Ovary (tissue), 9 donors: Measurements from ENCODE around the gene SEMA3E. TPM values are rescaled to one million over a fixed set of nuclear protein-coding genes. Genes with fewer than 3 reads are reported as not detected.

Experiments used
- DNase-seq, 5 donors: peaks; one replicate each; pipeline ENCODE4 v3.0.0-alpha.2; 2019 to 2020
- H3K27ac ChIP-seq, 2 donors: fragments of 200-600 bp; one replicate each; pipeline versions ENCODE4 v1.5.1 to v1.8.0; 2019 to 2022
- H3K27me3 ChIP-seq: fragments of 200-600 bp; one replicate; pipeline ENCODE4 v1.8.0; 2022
- H3K36me3 ChIP-seq: fragments of 200-600 bp; sonication (generic); one replicate; pipeline ENCODE4 v1.5.1; 2019
- H3K4me1 ChIP-seq: one replicate; pipeline ENCODE4 v1.8.1; 2013; ENCODE audit warnings: mild to moderate bottlenecking, moderate library complexity; ENCODE audit not compliant: insufficient read depth
- H3K4me3 ChIP-seq: fragments of 200-600 bp; sonication (generic); one replicate; pipeline ENCODE4 v1.5.1; 2017
- H3K9me3 ChIP-seq, 2 donors: fragments of 200-600 bp in 1 of 2; sonication (generic) in 1 of 2; one replicate each; pipeline versions ENCODE4 v1.5.1 to v1.8.1; 2013 to 2019; ENCODE audit warnings: mild to moderate bottlenecking in 1 of 2, moderate library complexity in 1 of 2
- EP300 ChIP-seq: sonication (generic); formaldehyde crosslinking; IDR thresholded peaks from one replicate; pipeline ENCODE4 v1.6.1; 2017; ENCODE audit warnings: antibody characterized with exemption
- POLR2A ChIP-seq: fragments of 450-650 bp; IDR thresholded peaks from one replicate; pipeline ENCODE4 v1.6.1; 2017; ENCODE audit warnings: antibody characterized with exemption, mild to moderate bottlenecking, moderate library complexity
- WGBS, 3 donors: extraction: QIAGEN DNeasy Blood & Tissue Kit in 1 of 3; methylation state at CpG; one replicate each; pipeline versions ENCODE4 v1.1.5 to v1.1.7; 2013 to 2017; 5-methylcytosine and 5-hydroxymethylcytosine counted together
- intact Hi-C, 4 donors: fragments of 100-400 bp; cut with DNase I; formaldehyde crosslinking; loops; one replicate each; pipeline versions ENCODE4 v1.11.0 to v1.15.1; 2022 to 2023
- polyA plus RNA-seq, 2 donors: library from polyadenylated mRNA; stranded (reverse); fragments of 200-250 nt in 1 of 2; fragments of 350-450 nt in 1 of 2; fragmentation: Illumina TruSeq in 1 of 2; extraction: RNeasy Lipid Tissue Mini Kit (QIAGEN cat#74804) in 1 of 2; gene quantifications; one replicate each; pipeline ENCODE4 v1.2.3, GENCODE V29; 2013 to 2014
- total RNA-seq, 7 donors: library from RNA; depleted of rRNA in 2 of 7; stranded (reverse); fragments of >200 nt in 2 of 7; fragmentation: NEBNext Ultra II Directional in 3 of 7; extraction: Animal tissue kit (Norgen Biotek cat#: 25700) in 3 of 7; gene quantifications; one replicate each; pipeline versions ENCODE4 v1.1.0 to v1.2.4, GENCODE V29; 2016 to 2023
- TF ChIP-seq, protein P1 (sequence below), 3 donors: fragments of 450-650 bp in 2 of 3; fragments of 200-600 bp in 1 of 3; IDR thresholded peaks; one replicate each; pipeline versions ENCODE4 v1.5.1 to v1.8.0; 2016 to 2022; ENCODE audit warnings: antibody characterized with exemption in 3 of 3, mild to moderate bottlenecking in 1 of 3
- donor health status: DM: no; HTN: no; CAD: no; lungs with moderate emphysema.
- donor health status: DM: no; HTN: no; CAD: no.
- donor health status: Bipolar disorder and iron deficiency.
- donor health status: DM: yes; HTN: yes; CAD: no.
- donor health status: DM: no; HTN: no; CAD: no.
- donor health status: DM: yes; HTN: yes; CAD: no.

SEMA3E gene
- total and polyA plus RNA-seq, 9 donors, result 0.10 to 2.2 (median 0.42) TPM; not detected in 2

DNA sequence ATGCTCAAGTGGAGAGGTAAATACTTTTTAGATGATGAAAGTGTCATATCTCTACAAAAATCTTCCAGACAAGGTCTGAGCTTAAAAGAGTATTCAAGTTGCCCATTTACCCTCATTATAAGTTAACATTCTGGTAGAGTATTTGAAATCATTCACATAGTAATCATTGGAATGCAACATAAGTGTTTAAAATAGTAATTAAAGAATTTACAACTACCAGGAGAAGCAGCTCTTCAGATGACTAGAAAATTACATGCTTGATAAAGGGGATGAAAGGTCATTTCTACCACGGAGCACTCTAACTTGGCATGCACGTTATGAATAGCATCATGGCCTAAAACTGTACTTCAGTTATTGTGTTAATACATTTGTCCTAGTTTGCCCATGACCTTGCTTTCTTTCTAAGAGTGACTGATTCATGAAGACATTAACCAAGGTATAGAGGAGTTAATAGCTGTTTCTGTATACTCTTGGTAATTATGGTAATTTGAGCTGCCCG lies 120.0 kb downstream of the SEMA3E start:
- 31 to 51% (median 32%) methylated on average over 3 of the region's 3 CpGs for WGBS, 3 donors
- H3K27me3 ChIP-seq, result no peaks in the 10 kb centered on the region
- no peak overlapping the region for H3K4me3 ChIP-seq
- no peaks in the 10 kb centered on the region for H3K36me3 ChIP-seq
- intact Hi-C loops, result no loop called here
- no peaks in the 10 kb centered on the region for H3K9me3 ChIP-seq
- no peaks in the 10 kb centered on the region for H3K4me1 ChIP-seq
- DNase-seq, result no peak
- H3K27ac ChIP-seq, result no peak overlapping the region
- no peak for TF ChIP-seq POLR2A
- TF ChIP-seq EP300, result no peak
- TF ChIP-seq, protein P1, sequence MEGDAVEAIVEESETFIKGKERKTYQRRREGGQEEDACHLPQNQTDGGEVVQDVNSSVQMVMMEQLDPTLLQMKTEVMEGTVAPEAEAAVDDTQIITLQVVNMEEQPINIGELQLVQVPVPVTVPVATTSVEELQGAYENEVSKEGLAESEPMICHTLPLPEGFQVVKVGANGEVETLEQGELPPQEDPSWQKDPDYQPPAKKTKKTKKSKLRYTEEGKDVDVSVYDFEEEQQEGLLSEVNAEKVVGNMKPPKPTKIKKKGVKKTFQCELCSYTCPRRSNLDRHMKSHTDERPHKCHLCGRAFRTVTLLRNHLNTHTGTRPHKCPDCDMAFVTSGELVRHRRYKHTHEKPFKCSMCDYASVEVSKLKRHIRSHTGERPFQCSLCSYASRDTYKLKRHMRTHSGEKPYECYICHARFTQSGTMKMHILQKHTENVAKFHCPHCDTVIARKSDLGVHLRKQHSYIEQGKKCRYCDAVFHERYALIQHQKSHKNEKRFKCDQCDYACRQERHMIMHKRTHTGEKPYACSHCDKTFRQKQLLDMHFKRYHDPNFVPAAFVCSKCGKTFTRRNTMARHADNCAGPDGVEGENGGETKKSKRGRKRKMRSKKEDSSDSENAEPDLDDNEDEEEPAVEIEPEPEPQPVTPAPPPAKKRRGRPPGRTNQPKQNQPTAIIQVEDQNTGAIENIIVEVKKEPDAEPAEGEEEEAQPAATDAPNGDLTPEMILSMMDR (IDR thresholded peaks at IDR 0.05), result no peak

DNA sequence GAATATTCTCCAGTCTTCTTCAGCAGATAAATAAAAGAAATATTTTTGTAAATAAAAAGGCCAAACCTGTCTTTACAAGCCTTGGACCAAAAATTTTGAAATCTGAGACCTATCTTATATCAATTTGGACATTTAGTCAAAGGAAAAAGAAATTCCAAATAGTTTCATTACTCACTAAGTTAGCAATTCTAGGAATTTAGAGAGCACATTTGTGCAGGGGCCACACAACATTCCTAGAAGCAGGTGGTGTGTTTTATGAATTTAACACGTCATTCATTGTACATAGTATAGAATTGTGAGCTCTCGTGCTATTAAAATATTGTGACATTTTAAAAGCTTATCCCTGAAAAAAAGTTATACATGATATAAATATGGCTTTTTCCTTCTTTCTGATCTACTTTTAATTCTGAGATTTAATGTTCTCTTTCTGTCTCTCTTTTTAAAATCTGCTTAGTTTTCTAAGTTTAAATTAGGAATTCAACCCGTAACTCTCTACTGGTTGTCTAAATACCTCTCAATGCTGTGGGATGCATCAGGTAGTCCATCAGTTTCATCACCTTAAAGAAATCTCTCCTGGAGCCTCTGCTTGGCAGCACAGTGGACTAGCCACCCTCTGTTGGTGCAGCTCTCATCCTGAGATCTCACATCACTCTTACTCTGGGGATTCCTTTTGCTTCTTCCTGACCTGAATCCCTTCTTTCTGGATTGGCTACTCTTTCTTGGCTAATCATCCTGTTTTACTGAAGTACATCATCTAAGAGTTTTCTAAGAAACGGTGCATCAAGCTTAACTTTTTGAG lies 124.5 kb downstream of the SEMA3E start:
- intact Hi-C loops, result no loop called here
- Histone ChIP-seq H3K9me3 (no peaks in the 10 kb centered on the region), H3K27me3 (no peaks in the 10 kb centered on the region), H3K4me3 (no peak overlapping the region), H3K4me1 (no peaks in the 10 kb centered on the region), H3K36me3 (no peaks in the 10 kb centered on the region), H3K27ac (no peak overlapping the region)
- TF ChIP-seq, protein P1 (IDR thresholded peaks at IDR 0.05), result no peak
- no peak for DNase-seq
- 66 to 75% (median 70%) methylated on average over 4 of the region's 4 CpGs for WGBS, 3 donors

DNA sequence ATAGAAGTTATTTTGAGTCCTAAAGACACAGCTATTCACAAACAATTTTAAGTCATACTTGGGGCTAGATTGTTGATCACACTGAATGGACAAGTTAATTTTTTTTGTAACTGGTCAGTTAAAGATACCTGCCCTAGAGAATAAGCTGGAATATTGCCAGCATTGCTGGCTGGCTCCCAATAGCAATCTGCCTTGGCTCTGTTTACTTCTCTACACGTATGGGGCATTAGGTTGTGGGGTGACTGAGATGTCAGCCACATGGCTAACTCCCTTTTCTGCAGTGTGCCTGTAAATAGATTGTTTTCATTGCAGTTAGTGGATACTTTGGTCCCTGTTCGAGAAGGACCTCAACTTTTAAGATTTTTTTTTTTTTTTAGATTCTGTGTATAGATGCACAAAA lies 128.2 kb downstream of the SEMA3E start:
- WGBS, 3 donors, result 4 to 7% (median 6%) methylated on average over 2 of the region's 2 CpGs
- TF ChIP-seq, protein P1 (IDR thresholded peaks at IDR 0.05), result no peak
- H3K27me3 ChIP-seq, result no peaks in the 10 kb centered on the region
- H3K27ac ChIP-seq, result no peak overlapping the region
- no peaks in the 10 kb centered on the region for H3K36me3 ChIP-seq
- H3K9me3 ChIP-seq, result no peaks in the 10 kb centered on the region
- no peaks in the 10 kb centered on the region for H3K4me1 ChIP-seq
- DNase-seq, result no peak
- intact Hi-C loops, result no loop called here
- no peak overlapping the region for H3K4me3 ChIP-seq

DNA sequence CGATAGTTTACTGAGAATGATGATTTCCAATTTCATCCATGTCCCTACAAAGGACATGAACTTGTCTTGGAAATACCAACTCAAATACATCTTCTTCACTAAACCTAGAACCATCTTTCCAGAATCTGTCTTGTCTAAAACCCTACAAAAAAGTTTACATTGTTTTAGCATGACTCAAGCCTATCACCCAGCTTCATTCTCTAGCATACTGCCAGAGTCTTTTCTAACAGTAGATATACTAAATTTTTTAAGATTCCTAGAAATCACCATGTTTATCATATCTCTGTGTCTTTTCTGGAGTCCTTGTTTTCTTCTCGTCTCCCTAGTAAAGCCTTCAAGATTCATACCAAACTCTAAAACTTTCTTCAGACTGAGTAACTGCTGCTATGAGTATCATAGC lies 129.7 kb downstream of the SEMA3E start:
- no peak for DNase-seq
- Histone ChIP-seq H3K27ac (no peak overlapping the region), H3K36me3 (no peaks in the 10 kb centered on the region), H3K4me3 (no peak overlapping the region), H3K9me3 (no peaks in the 10 kb centered on the region), H3K4me1 (no peaks in the 10 kb centered on the region), H3K27me3 (no peaks in the 10 kb centered on the region)
- intact Hi-C loops, result no loop called here
- no peak for TF ChIP-seq EP300
- TF ChIP-seq POLR2A, result no peak
- TF ChIP-seq, protein P1 (IDR thresholded peaks at IDR 0.05), result no peak
- 61 to 75% (median 69%) methylated on average over 2 of the region's 2 CpGs for WGBS, 3 donors
